Upper lobe of left lung (tissue), 6 donors: ENCODE results near the gene TMEM181. TPM values are rescaled to one million over a fixed set of nuclear protein-coding genes. Genes with fewer than 3 reads are reported as not detected.

Experiments used
- ATAC-seq, 2 donors: fragments of 200-7000 bp; cut with Tn5 transposase; one replicate each; pipeline ENCODE4 v1.9.1; 2022; ENCODE audit warnings: mild to moderate bottlenecking in 2 of 2, moderate library complexity in 2 of 2; ENCODE audit not compliant: low FRiP score in 2 of 2
- DNase-seq, 2 donors: peaks; one replicate each; pipeline ENCODE4 v3.0.0-alpha.2; 2019 to 2020
- H3K27ac ChIP-seq, 4 donors: fragments of 200-600 bp; sonication (generic); one replicate each; pipeline ENCODE4 v1.5.1; 2016 to 2019
- H3K27me3 ChIP-seq, 4 donors: fragments of 200-600 bp; sonication (generic); one replicate each; pipeline ENCODE4 v1.5.1; 2017 to 2019
- H3K36me3 ChIP-seq, 4 donors: fragments of 200-600 bp; sonication (generic); one replicate each; pipeline ENCODE4 v1.5.1; 2016 to 2019
- H3K4me1 ChIP-seq, 4 donors: fragments of 200-600 bp; sonication (generic); one replicate each; pipeline ENCODE4 v1.5.1; 2018 to 2019
- H3K4me3 ChIP-seq, 4 donors: fragments of 200-600 bp; sonication (generic); one replicate each; pipeline ENCODE4 v1.5.1; 2017 to 2019; ENCODE audit warnings: mild to moderate bottlenecking in 2 of 4, moderate library complexity in 1 of 4
- H3K9me3 ChIP-seq, 4 donors: fragments of 200-600 bp; sonication (generic); one replicate each; pipeline ENCODE4 v1.5.1; 2018 to 2019
- CTCF ChIP-seq, 6 experiments: fragments of 450-650 bp in 4 of 6; fragments of 200-600 bp in 2 of 6; sonication (generic) in 2 of 6; IDR thresholded peaks; one replicate each; pipeline ENCODE4 v1.5.1; 2016 to 2019; ENCODE audit warnings: antibody characterized with exemption in 6 of 6
- EP300 ChIP-seq, 4 donors: sonication (generic); formaldehyde crosslinking; IDR thresholded peaks; one replicate each; pipeline ENCODE4 v1.5.1; 2017; ENCODE audit warnings: antibody characterized with exemption in 4 of 4, control low read depth in 2 of 4
- POLR2A ChIP-seq, 4 donors: fragments of 450-650 bp; IDR thresholded peaks; one replicate each; pipeline ENCODE4 v1.5.1; 2016 to 2017; ENCODE audit warnings: antibody characterized with exemption in 4 of 4, mild to moderate bottlenecking in 2 of 4
- POLR2AphosphoS5 ChIP-seq, 2 donors: sonication (generic); formaldehyde crosslinking; IDR thresholded peaks; one replicate each; pipeline ENCODE4 v1.5.1; 2017; ENCODE audit warnings: antibody characterized with exemption in 2 of 2
- WGBS, 2 donors: methylation state at CpG; one replicate each; pipeline ENCODE4 v1.1.5; 2017 to 2018; 5-methylcytosine and 5-hydroxymethylcytosine counted together
- total RNA-seq, 6 donors: library from RNA; depleted of rRNA in 4 of 6; stranded (reverse); fragments of >200 nt in 4 of 6; gene quantifications; one replicate each; pipeline versions ENCODE4 v1.1.0 to v1.2.1, GENCODE V29; 2016 to 2021
- donor health status: DM: no; HTN: no; CAD: no; lungs with moderate emphysema.
- donor health status: DM: no; HTN: yes; CAD: no; lungs with severe emphysema.

The TMEM181 gene
- total RNA-seq, 6 donors from 2014 or later = 11.5 to 27.6 (median 18.9) TPM

DNA sequence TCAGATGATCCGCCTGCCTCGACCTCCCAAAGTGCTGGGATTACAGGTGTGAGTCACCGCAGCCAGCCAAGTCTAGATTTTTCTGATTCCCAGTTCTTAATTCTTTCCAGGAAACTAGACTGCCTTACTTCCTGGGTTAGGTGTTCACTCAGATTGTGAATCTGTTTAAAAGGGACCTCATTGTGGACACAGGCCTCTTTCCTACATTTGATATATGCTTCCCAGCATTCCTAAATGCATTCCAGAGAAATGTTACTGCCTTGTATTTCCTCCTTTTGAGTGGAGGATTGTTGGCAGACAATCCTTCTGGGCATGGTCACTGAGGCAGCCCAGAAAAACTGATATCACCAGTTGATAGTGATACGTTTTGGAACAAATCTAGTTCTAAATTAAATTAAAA lies 15.7 kb downstream of the TMEM181 start:
- no peak for TF ChIP-seq EP300 (IDR thresholded peaks at IDR 0.05)
- TF ChIP-seq POLR2A (IDR thresholded peaks at IDR 0.05) = no peak
- TF ChIP-seq POLR2AphosphoS5 (IDR thresholded peaks at IDR 0.05) = no peak
- TF ChIP-seq CTCF (IDR thresholded peaks at IDR 0.05) = no peak
- no peaks in the 10 kb centered on the region for H3K27me3 ChIP-seq
- H3K4me1 ChIP-seq = peaks cover 0 to 28% (median 23%) of the 10 kb centered on the region in 4 donors
- WGBS, 2 donors = 75 to 78% methylated on average over 4 of the region's 4 CpGs
- H3K36me3 ChIP-seq = peaks cover 0 to 8% (median 0%) of the 10 kb centered on the region in 4 donors
- ATAC-seq (no peak), DNase-seq (no peak)
- H3K27ac ChIP-seq = no peak overlapping the region
- H3K4me3 ChIP-seq = no peak overlapping the region
- H3K9me3 ChIP-seq = no peaks in the 10 kb centered on the region

DNA sequence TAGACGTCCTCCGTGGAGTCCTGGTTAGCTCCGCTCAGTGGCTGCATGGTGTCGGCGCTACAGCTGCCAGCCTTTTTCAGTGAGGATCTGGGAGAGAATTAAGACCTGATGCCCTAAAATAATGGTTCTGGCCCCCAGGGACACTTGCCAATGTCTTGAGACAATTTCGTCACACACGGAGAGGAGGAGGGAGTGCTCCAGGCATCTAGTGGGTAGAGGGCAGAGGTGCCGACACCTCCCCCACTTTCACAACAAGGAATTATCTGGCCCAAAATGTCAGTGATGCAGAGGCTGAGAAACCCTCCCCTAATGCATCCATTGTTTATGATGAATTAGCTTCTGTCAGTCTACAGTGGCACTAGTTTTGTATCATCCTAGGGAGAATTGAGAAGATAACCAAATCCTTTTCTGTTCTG lies 24.4 kb downstream of the TMEM181 start:
- H3K9me3 ChIP-seq = no peaks in the 10 kb centered on the region
- DNase-seq (no peak), ATAC-seq (no peak)
- H3K4me3 ChIP-seq = no peak overlapping the region
- H3K27ac ChIP-seq = no peak overlapping the region
- no peaks in the 10 kb centered on the region for H3K27me3 ChIP-seq
- TF ChIP-seq POLR2AphosphoS5 (IDR thresholded peaks at IDR 0.05) = no peak
- no peak for TF ChIP-seq POLR2A (IDR thresholded peaks at IDR 0.05)
- TF ChIP-seq CTCF (IDR thresholded peaks at IDR 0.05) = no peak
- no peaks in the 10 kb centered on the region for H3K4me1 ChIP-seq
- H3K36me3 ChIP-seq = peaks cover 19 to 68% (median 37%) of the 10 kb centered on the region in 4 donors
- WGBS, 2 donors = 87 to 89% methylated on average over 8 of the region's 8 CpGs

DNA sequence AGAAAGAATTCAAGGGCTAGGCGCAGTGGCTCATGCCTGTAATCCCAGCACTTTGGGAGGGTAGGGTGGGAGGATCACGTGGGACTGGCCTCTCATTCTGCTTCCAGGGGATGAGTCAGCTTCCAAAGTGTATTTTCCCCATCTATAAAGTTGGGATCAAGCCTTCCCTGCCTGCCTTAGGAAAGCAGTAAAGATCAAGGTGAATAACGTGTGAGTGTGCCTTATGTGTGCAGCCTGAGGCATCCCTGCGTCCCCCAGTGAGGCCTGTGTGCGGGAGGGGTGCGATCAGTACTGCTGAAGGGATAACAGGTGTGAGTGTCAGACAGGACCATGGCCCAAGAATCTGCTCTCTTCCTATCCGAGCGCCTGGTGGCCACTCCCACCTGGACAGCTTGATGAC lies 26.8 kb downstream of the TMEM181 start:
- H3K36me3 ChIP-seq = peaks cover 26 to 88% (median 56%) of the 10 kb centered on the region in 4 donors

DNA sequence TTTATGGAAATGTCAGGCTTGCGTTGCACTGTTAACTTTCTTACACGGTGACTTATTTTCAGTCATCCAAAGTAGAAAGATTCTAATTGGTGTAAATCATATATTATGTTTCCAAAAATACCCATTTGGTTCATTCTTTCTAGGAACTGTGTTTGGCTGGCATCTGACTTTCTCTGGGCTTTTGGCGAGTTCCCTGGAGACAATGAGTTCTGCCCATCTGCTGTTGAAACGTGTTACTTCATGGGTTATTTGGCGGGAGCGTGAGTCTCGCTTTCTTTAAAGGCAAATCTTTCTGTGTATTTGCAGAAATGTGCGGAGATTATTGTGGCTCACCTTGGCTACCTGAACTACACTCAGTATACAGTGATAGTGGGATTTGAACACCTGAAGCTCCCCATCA lies 29.5 kb downstream of the TMEM181 start:
- ATAC-seq (no peak), DNase-seq (no peak)
- Histone ChIP-seq H3K36me3 (peaks cover 26 to 93% (median 68%) of the 10 kb centered on the region in 4 donors), H3K27ac (no peak overlapping the region), H3K4me1 (no peaks in the 10 kb centered on the region), H3K9me3 (no peaks in the 10 kb centered on the region), H3K27me3 (no peaks in the 10 kb centered on the region), H3K4me3 (no peak overlapping the region)
- WGBS, 2 donors = 92 to 95% methylated on average over 8 of the region's 8 CpGs
- TF ChIP-seq POLR2A (IDR thresholded peaks at IDR 0.05) (no peak), EP300 (IDR thresholded peaks at IDR 0.05) (no peak), POLR2AphosphoS5 (IDR thresholded peaks at IDR 0.05) (no peak), CTCF (IDR thresholded peaks at IDR 0.05) (no peak)

More for the DNA sequence above, 26.8 kb downstream of the TMEM181 start:
- DNase-seq = no peak
- TF ChIP-seq POLR2AphosphoS5 (IDR thresholded peaks at IDR 0.05) = no peak
- no peak for ATAC-seq
- H3K27me3 ChIP-seq = no peaks in the 10 kb centered on the region
- H3K4me3 ChIP-seq = no peak overlapping the region
- H3K9me3 ChIP-seq = no peaks in the 10 kb centered on the region
- H3K4me1 ChIP-seq = no peaks in the 10 kb centered on the region
- WGBS, 2 donors = 96 to 97% methylated on average over 8 of the region's 8 CpGs
- H3K27ac ChIP-seq = no peak overlapping the region

DNA sequence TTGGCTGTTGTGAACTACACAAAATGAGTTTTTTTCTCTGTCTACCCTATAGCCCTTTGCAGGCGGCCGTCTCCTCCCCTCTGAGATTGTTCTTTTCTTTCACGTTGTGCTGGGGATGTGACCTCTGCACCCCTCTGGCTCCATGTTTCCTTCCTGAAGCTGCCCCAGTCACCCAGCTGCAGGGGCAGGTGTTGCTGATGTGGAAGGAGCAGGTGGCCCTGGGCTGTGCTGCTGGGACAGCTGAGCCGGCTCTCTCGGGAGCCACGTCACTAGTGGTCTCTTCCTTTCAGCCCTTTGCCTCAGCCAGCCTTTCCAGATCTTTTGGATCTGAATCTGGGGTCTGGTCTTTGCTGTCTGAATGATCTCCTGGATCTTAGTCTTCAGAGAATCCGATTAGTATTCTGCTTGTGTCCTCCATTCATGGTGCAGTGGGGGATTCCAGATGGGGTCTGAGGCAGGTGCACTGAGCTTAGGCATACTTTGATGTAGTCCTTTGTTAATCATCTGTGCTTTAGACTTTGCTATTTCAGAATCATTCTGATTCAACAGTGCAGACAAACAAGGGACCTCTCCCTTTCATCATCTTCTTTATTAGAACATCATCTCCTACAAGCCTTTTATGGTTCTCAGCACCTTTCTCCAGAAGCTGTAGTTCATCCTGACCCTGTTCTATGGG lies 31.4 kb downstream of the TMEM181 start:
- H3K4me1 ChIP-seq = no peaks in the 10 kb centered on the region
- H3K27me3 ChIP-seq = no peaks in the 10 kb centered on the region
- DNase-seq = no peak
- no peak overlapping the region for H3K27ac ChIP-seq
- no peaks in the 10 kb centered on the region for H3K9me3 ChIP-seq
- TF ChIP-seq EP300 (IDR thresholded peaks at IDR 0.05) (no peak), POLR2A (IDR thresholded peaks at IDR 0.05) (no peak), POLR2AphosphoS5 (IDR thresholded peaks at IDR 0.05) (no peak), CTCF (IDR thresholded peaks at IDR 0.05) (no peak)
- H3K36me3 ChIP-seq = peaks cover 13 to 79% (median 59%) of the 10 kb centered on the region in 4 donors
- H3K4me3 ChIP-seq = no peak overlapping the region
- WGBS, 2 donors = 84 to 90% methylated on average over 7 of the region's 7 CpGs
- no peak for ATAC-seq
